Measurements from ENCODE around the gene FAIM2. TPM values are rescaled to one million over a fixed set of nuclear protein-coding genes. Genes with fewer than 3 reads are reported as not detected.
A peak's percentile ranks its signal among the peaks of the same experiment; 100 is the strongest.

Gene FAIM2
- polyA plus RNA-seq, 2 of the 4 experiments (the other 2 are of a cell fraction), result 0.23 TPM; not detected in 1

- Histone ChIP-seq H3K4me3 (no peak overlapping the region), H3K4me2 (peak overlapping the region; percentile 25; the same call in 1 of the 3 replicates), H3K27ac (peak overlapping the region; percentile 8 to 24; a peak in 3 of 6 replicates), H3K9me3 (no peaks in the 10 kb centered on the region), H3K4me1 (peaks cover 13% of the 10 kb centered on the region)
- ChIA-PET CTCF (interaction anchor here (1.0 to 3.4 kb wide), 4 partner anchors 12 to 168 kb away, joined by 3 to 14 read pairs (median 4); no protein-coding TSS in a partner anchor), POLR2A (no interaction called here)
- ATAC-seq (no peak), FAIRE-seq (no peak), DNase-seq (ENCODE audit: low read depth in 1 of 2, low spot score in 1 of 2) (no peak)
- WGBS (ENCODE audit: missing lambda C conversion rate), result 90% methylated on average over 12 of the region's 13 CpGs
- no peak for TF ChIP-seq HDAC2 (IDR thresholded peaks at IDR 0.05)
- TF ChIP-seq E2F6 (IDR thresholded peaks at IDR 0.05; ENCODE audit: borderline replicate concordance, low read depth), result no peak
- TF ChIP-seq FOSL2 (IDR thresholded peaks at IDR 0.05), result no peak
- no peak for TF ChIP-seq FOSL2 (CRISPR knock-in tag; IDR thresholded peaks at IDR 0.05)
- no peak for TF ChIP-seq SREBF2 (IDR thresholded peaks at IDR 0.05)
- no peak for TF ChIP-seq RCOR1 (IDR thresholded peaks at IDR 0.05; ENCODE audit: low read depth, low read length)
- no peak for TF ChIP-seq PHF8 (IDR thresholded peaks at IDR 0.05; ENCODE audit: borderline replicate concordance, low read depth)
- no peak for TF ChIP-seq ESRRA (IDR thresholded peaks at IDR 0.05; ENCODE audit: borderline replicate concordance, low read length)
- no peak for TF ChIP-seq EHF (CRISPR knock-in tag; IDR thresholded peaks at IDR 0.05)
- TF ChIP-seq MAFK (IDR thresholded peaks at IDR 0.05; ENCODE audit: partially characterized antibody), result no peak
- TF ChIP-seq HEYL (CRISPR knock-in tag; IDR thresholded peaks at IDR 0.05), result no peak
- TF ChIP-seq ZFP36 (IDR thresholded peaks at IDR 0.05; ENCODE audit: borderline replicate concordance, partially characterized antibody), result no peak
Measured at GRCh38 chr12:49888461-49889151, 15.1 kb downstream of the FAIM2 start.

GRCh38 chr12:49887536-49888401, 15.9 kb downstream of the FAIM2 start:
- Histone ChIP-seq H3K27ac (peak overlapping the region; percentile 24 to 30; a peak in 2 of 6 replicates), H3K4me3 (no peak overlapping the region), H3K9me3 (no peaks in the 10 kb centered on the region), H3K4me1 (peaks cover 13% of the 10 kb centered on the region), H3K4me2 (peak overlapping the region; percentile 25; the same call in 1 of the 3 replicates)
- POLR2A ChIA-PET, result no interaction called here
- TF ChIP-seq CEBPB (IDR thresholded peaks at IDR 0.05) (no peak), RAD21 (conservative IDR thresholded peaks at IDR 0.05 in 1 of 2, IDR thresholded peaks at IDR 0.05 in 1 of 2) (no peak)
- 53% methylated on average over 15 of the region's 15 CpGs for WGBS (ENCODE audit: missing lambda C conversion rate)
- CTCF ChIA-PET, result interaction anchor here (1.3 to 2.8 kb wide), 4 partner anchors 13 to 81 kb away, joined by 3 to 9 read pairs (median 4); no protein-coding TSS in a partner anchor
- DNase-seq (ENCODE audit: low read depth in 1 of 2, low spot score in 1 of 2), result peak in 1 of 2 experiments; percentile 20
- FAIRE-seq, result no peak
- ATAC-seq, result peak in 1 of 2 experiments; percentile 25; a peak in 3 of 6 replicates

- WGBS (ENCODE audit: missing lambda C conversion rate), result 62% methylated on average over 9 of the region's 9 CpGs
- Histone ChIP-seq H3K9me3 (no peaks in the 10 kb centered on the region), H3K4me2 (no peak overlapping the region), H3K4me1 (peaks cover 13% of the 10 kb centered on the region), H3K4me3 (no peak overlapping the region), H3K27ac (peak overlapping the region in 1 of 2 experiments; percentile 24; a peak in 1 of 6 replicates)
- ATAC-seq, result peak in 1 of 2 experiments; percentile 8; a peak in 1 of 6 replicates
- TF ChIP-seq KDM5A (IDR thresholded peaks at IDR 0.05), result no peak
- TF ChIP-seq FOSB (CRISPR knock-in tag; IDR thresholded peaks at IDR 0.05), result no peak
- TF ChIP-seq E2F6 (IDR thresholded peaks at IDR 0.05; ENCODE audit: borderline replicate concordance, low read depth), result no peak
- no peak for TF ChIP-seq JUNB (IDR thresholded peaks at IDR 0.05)
- TF ChIP-seq HOXB5 (CRISPR knock-in tag; IDR thresholded peaks at IDR 0.05), result no peak
- no peak for TF ChIP-seq GATA3 (IDR thresholded peaks at IDR 0.05; ENCODE audit: borderline replicate concordance)
- no peak for TF ChIP-seq CHD2 (IDR thresholded peaks at IDR 0.05; ENCODE audit: low read length, partially characterized antibody)
- DNase-seq (ENCODE audit: low read depth in 1 of 2, low spot score in 1 of 2), result no peak
- ChIA-PET POLR2A (no interaction called here), CTCF (interaction anchor here (1.3 to 2.8 kb wide), 4 partner anchors 13 to 82 kb away, joined by 3 to 9 read pairs (median 4); no protein-coding TSS in a partner anchor)
- FAIRE-seq, result no peak
Measured at GRCh38 chr12:49887091-49887490, 16.6 kb downstream of the FAIM2 start.

Data from A549 (cell line).